GM12878 (cell line): ENCODE data around the gene ARID5B. TPM values are rescaled to one million over a fixed set of nuclear protein-coding genes. Genes with fewer than 3 reads are reported as not detected.

Experiments
- ATAC-seq: fragments of 200-7000 bp; cut with Tn5 transposase; 3 replicates; pipeline ENCODE4 v1.9.1; 2020; ENCODE audit warnings: mild to moderate bottlenecking, moderate library complexity
- BruUV-seq: library from RNA; stranded (reverse); fragments of 400-500 nt; replicated peaks from 2 replicates; lab custom pipeline; 2021; lab: Mats Ljungman, UMichigan
- CTCF ChIA-PET: fragments of 300-600 bp; sonication (Branson Sonifier 250); formaldehyde crosslinking; extraction: SDS; loops from one replicate; lab custom pipeline; 2021; ENCODE audit warnings: inconsistent platforms; lab: Yijun Ruan, JAX
- POLR2A ChIA-PET: fragments of 350-600 bp; formaldehyde crosslinking; extraction: SDS; loops from one replicate; lab custom pipeline; 2021; ENCODE audit warnings: inconsistent platforms; lab: Charles Lee
- RAD21 ChIA-PET: fragments of 300-600 bp; sonication (Branson Sonifier 250); formaldehyde crosslinking; loops from one replicate; lab custom pipeline; 2023; ENCODE audit warnings: antibody characterized with exemption; ENCODE audit not compliant: unreplicated experiment; lab: Charles Lee
- SMC1A ChIA-PET: fragments of 300-600 bp; sonication (Branson Sonifier 250); formaldehyde crosslinking; loops from one replicate; lab custom pipeline; 2023; ENCODE audit not compliant: unreplicated experiment, uncharacterized antibody; lab: Charles Lee
- DNase-seq: peaks from one replicate; pipeline ENCODE4 v3.0.0-alpha.2; 2011; ENCODE audit warnings: low read depth, low spot score
- FAIRE-seq: peaks from 3 replicates; lab custom pipeline; 2011; peaks lifted over from hg19 to GRCh38; lab: Jason Lieb, UNC
- H2AFZ ChIP-seq: 2 replicates; pipeline ENCODE4 v1.6.0; 2011; ENCODE audit warnings: low read depth, low read length, control low read depth; ENCODE audit not compliant: control insufficient read depth
- H3K27ac ChIP-seq: 2 replicates; pipeline ENCODE4 v1.5.1; 2011; ENCODE audit warnings: control low read depth; ENCODE audit not compliant: control insufficient read depth, insufficient read depth
- H3K27me3 ChIP-seq, 2 experiments: replicated peaks in 1 of 2; 2 replicates each; pipeline versions ENCODE4 v1.6.0 to v1.6.1; 2011; ENCODE audit warnings: low read length in 1 of 2; ENCODE audit not compliant: control insufficient read depth in 2 of 2, insufficient read depth in 2 of 2
- H3K36me3 ChIP-seq, 2 experiments: 2 replicates each; pipeline ENCODE4 v1.5.1; 2011; ENCODE audit warnings: low read length in 1 of 2; ENCODE audit not compliant: control insufficient read depth in 2 of 2, insufficient read depth in 2 of 2
- H3K4me1 ChIP-seq: 2 replicates; pipeline ENCODE4 v1.6.1; 2011; ENCODE audit warnings: mild to moderate bottlenecking, low read length, moderate library complexity, mixed read lengths; ENCODE audit not compliant: control insufficient read depth, insufficient read depth
- H3K4me2 ChIP-seq: 2 replicates; pipeline ENCODE4 v1.6.0; 2011; ENCODE audit warnings: control low read depth; ENCODE audit not compliant: control insufficient read depth, insufficient read depth
- H3K4me3 ChIP-seq: fragments of 200-600 bp; sonication (generic); 2 replicates; pipeline ENCODE4 v1.5.1; 2016
- H3K79me2 ChIP-seq: 2 replicates; pipeline ENCODE4 v1.6.0; 2011; ENCODE audit warnings: low read length; ENCODE audit not compliant: control insufficient read depth, insufficient read depth
- H3K9ac ChIP-seq: 2 replicates; pipeline ENCODE4 v1.8.0; 2011; ENCODE audit warnings: low read length, control low read depth, mixed read lengths; ENCODE audit not compliant: control insufficient read depth, insufficient read depth
- H3K9me3 ChIP-seq: replicated peaks from 3 replicates; pipeline ENCODE4 v1.5.1; 2011; ENCODE audit warnings: mild to moderate bottlenecking, low read length; ENCODE audit not compliant: control insufficient read depth, insufficient read depth
- H4K20me1 ChIP-seq: 2 replicates; pipeline ENCODE4 v1.6.0; 2011; ENCODE audit not compliant: control insufficient read depth, insufficient read depth
- ESRRA ChIP-seq: IDR thresholded peaks from 2 replicates; pipeline ENCODE4 v1.6.1; 2012; ENCODE audit warnings: mild to moderate bottlenecking, low read length, improper control_type of control experiment
- NFIC ChIP-seq: IDR thresholded peaks from 2 replicates; pipeline ENCODE4 v1.6.1; 2012; ENCODE audit warnings: low read depth, mild to moderate bottlenecking, inconsistent platforms, low read length, moderate library complexity
- WGBS: methylation state at CpG from one replicate; pipeline ENCODE4 v1.1.6; 2016; ENCODE audit warnings: low lambda C conversion rate; ENCODE audit not compliant: insufficient replicate concordance, insufficient coverage; ENCODE audit errors: missing lambda C conversion rate; 5-methylcytosine and 5-hydroxymethylcytosine counted together
- in situ Hi-C: fragments of 300-500 bp; cut with MboI; formaldehyde crosslinking; loops from 9 replicates; pipeline ENCODE4 v1.14.3; 2018; ENCODE audit warnings: mixed read lengths
- intact Hi-C: fragments of 100-400 bp; cut with micrococcal nuclease; formaldehyde crosslinking; loops from one replicate; pipeline ENCODE4 v1.14.2; 2022; ENCODE audit not compliant: unreplicated experiment
- polyA plus RNA-seq, 11 experiments: library from polyadenylated mRNA; depleted of rRNA in 4 of 11; unstranded in 6 of 11; stranded (reverse) in 5 of 11; fragments of >200 nt; fragmentation: Nextera tagmentation in 4 of 11; fragmentation: Illumina TruSeq in 1 of 11; extraction: Ambion mirVana in 4 of 11; extraction: Trizol in 1 of 11; gene quantifications; 1 replicate in 1 of 11; 2 replicates in 10 of 11; pipeline versions ENCODE4 v1.2.1 to v1.2.3, GENCODE V29; 2011 to 2016; ENCODE audit warnings: inconsistent platforms in 2 of 11, missing spikeins in 2 of 11, low read depth in 1 of 11
- total RNA-seq, 4 experiments: library from RNA; depleted of rRNA in 3 of 4; stranded (reverse); fragments of >200 nt in 3 of 4; fragmentation: Illumina TruSeq in 1 of 4; extraction: Trizol in 1 of 4; gene quantifications; 2 replicates each; pipeline versions ENCODE4 v1.2.1 to v1.2.3, GENCODE V29; 2013 to 2021
- TF ChIP-seq, protein P1 (sequence below): fragments of 450-650 bp; IDR thresholded peaks from 2 replicates; pipeline ENCODE4 v1.6.1; 2017; ENCODE audit warnings: mild to moderate bottlenecking, moderate library complexity

The ARID5B gene
- total and polyA plus RNA-seq, 10 of the 15 experiments (the other 5 are each of a cell fraction or from before 2014, with no cell fraction given) = 2.7 to 8.5 (median 6.1) TPM

DNA sequence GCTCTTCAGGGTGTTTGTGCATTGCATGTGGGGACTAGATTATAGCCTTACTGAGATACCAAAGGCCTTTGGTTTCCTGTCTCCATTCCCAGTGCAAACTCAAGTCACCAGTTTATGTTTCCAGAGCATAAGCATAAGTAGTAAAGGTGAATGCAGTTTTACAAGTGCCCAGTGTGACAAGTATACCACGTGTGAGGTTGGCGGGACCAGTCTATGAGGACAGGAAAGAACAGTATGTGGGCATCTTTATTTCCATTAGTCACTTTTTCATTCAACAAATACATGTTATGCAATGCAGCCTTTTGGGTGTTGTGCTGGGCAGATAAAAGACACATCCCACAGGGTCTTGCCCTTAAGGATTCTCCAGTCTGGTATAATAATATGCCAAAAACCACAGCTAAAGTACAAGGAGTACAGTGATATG, 146.5 kb downstream of the ARID5B start:
- intact Hi-C loops (loop anchor here (5.0 kb wide), 3 partner anchors 61 to 139 kb away; no protein-coding TSS in a partner anchor), in situ Hi-C loops (loop anchor here (5.0 kb wide), 2 partner anchors 146 to 194 kb away; partner anchors contain the start of gene ARID5B)
- no TSS peak for BruUV-seq
- Histone ChIP-seq H3K4me3 (peak overlapping the region; percentile 68; the same call in 1 of the 2 replicates), H3K4me1 (peaks cover 64% of the 10 kb centered on the region), H3K36me3 (peaks cover 0 to 4% of the 10 kb centered on the region in 2 experiments; a peak in 2 of 4 replicates), H2AFZ (no peak overlapping the region), H3K79me2 (peaks cover 85% of the 10 kb centered on the region), H3K27me3 (no peaks in the 10 kb centered on the region), H3K4me2 (peak overlapping the region; percentile 99), H4K20me1 (no peaks in the 10 kb centered on the region), H3K9me3 (no peaks in the 10 kb centered on the region; the same call in 1 of the 3 replicates), H3K27ac (peak overlapping the region; percentile 93), H3K9ac (peak overlapping the region; percentile 92)
- POLR2A ChIA-PET = no interaction called here
- no peak for FAIRE-seq
- no peak for DNase-seq
- RAD21 ChIA-PET = interaction anchor here (1.7 to 3.4 kb wide), 3 partner anchors 8 to 148 kb away, joined by 5 to 17 read pairs (median 7); no protein-coding TSS in a partner anchor
- TF ChIP-seq ESRRA (no peak), NFIC (0 out of 2 replicates have a peak, but pooled peaks have one; percentile 1)
- TF ChIP-seq, protein P1, sequence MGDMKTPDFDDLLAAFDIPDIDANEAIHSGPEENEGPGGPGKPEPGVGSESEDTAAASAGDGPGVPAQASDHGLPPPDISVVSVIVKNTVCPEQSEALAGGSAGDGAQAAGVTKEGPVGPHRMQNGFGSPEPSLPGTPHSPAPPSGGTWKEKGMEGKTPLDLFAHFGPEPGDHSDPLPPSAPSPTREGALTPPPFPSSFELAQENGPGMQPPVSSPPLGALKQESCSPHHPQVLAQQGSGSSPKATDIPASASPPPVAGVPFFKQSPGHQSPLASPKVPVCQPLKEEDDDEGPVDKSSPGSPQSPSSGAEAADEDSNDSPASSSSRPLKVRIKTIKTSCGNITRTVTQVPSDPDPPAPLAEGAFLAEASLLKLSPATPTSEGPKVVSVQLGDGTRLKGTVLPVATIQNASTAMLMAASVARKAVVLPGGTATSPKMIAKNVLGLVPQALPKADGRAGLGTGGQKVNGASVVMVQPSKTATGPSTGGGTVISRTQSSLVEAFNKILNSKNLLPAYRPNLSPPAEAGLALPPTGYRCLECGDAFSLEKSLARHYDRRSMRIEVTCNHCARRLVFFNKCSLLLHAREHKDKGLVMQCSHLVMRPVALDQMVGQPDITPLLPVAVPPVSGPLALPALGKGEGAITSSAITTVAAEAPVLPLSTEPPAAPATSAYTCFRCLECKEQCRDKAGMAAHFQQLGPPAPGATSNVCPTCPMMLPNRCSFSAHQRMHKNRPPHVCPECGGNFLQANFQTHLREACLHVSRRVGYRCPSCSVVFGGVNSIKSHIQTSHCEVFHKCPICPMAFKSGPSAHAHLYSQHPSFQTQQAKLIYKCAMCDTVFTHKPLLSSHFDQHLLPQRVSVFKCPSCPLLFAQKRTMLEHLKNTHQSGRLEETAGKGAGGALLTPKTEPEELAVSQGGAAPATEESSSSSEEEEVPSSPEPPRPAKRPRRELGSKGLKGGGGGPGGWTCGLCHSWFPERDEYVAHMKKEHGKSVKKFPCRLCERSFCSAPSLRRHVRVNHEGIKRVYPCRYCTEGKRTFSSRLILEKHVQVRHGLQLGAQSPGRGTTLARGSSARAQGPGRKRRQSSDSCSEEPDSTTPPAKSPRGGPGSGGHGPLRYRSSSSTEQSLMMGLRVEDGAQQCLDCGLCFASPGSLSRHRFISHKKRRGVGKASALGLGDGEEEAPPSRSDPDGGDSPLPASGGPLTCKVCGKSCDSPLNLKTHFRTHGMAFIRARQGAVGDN = no peak
- SMC1A ChIA-PET = interaction anchor here (0.7 to 4.0 kb wide), 10 partner anchors 9 to 197 kb away, joined by 3 to 32 read pairs (median 4); no protein-coding TSS in a partner anchor
- CTCF ChIA-PET = interaction anchor here (1.3 to 2.9 kb wide), 2 partner anchors 9 kb away, joined by 6 to 24 read pairs; no protein-coding TSS in a partner anchor
- 2% methylated on average over 2 of the region's 2 CpGs for WGBS
- peak; percentile 4 for ATAC-seq
